ENCODE results near the gene ADARB1. TPM values are rescaled to one million over a fixed set of nuclear protein-coding genes. Genes with fewer than 3 reads are reported as not detected.

Gene ADARB1
- total and polyA plus RNA-seq, 2 experiments from 2014 or later = 4.8 to 14.8 TPM

GRCh38 chr21:45228171-45228641 is 153.8 kb downstream of the ADARB1 start:
- Histone ChIP-seq H3K4me2 (no peak overlapping the region), H3F3A (replicated peaks; ENCODE audit: low read depth) (no peaks in the 10 kb centered on the region), H3K79me2 (replicated peaks; ENCODE audit: insufficient read depth) (no peaks in the 10 kb centered on the region), H3K9me2 (ENCODE audit: insufficient read depth) (no peaks in the 10 kb centered on the region), H3K4me3 (no peak overlapping the region), H3K36me3 (ENCODE audit: insufficient read depth) (no peaks in the 10 kb centered on the region), H2AFZ (no peak overlapping the region), H3K27me3 (ENCODE audit: insufficient read depth) (no peaks in the 10 kb centered on the region), H3K4me1 (ENCODE audit: insufficient read depth) (no peaks in the 10 kb centered on the region), H3K27ac (ENCODE audit: low read depth) (no peak overlapping the region), H4K20me1 (replicated peaks; ENCODE audit: insufficient read depth) (no peaks in the 10 kb centered on the region)
- Mint-ChIP-seq H3K27me3 (ENCODE audit: insufficient read depth, low read depth, poor library complexity) (no peaks in the 10 kb centered on the region), H3K4me3 (no peak overlapping the region), H3K4me1 (no peaks in the 10 kb centered on the region; the same call in 2 of the 3 replicates), H3K27ac (no peak overlapping the region), H3K36me3 (ENCODE audit: low read depth) (no peaks in the 10 kb centered on the region), H3K9me3 (no peaks in the 10 kb centered on the region)
- TF ChIP-seq EZH2 (IDR thresholded peaks at IDR 0.05; ENCODE audit: low read depth, unreplicated experiment) (no peak), ZNF114 (CRISPR knock-in tag; IDR thresholded peaks at IDR 0.05) (no peak), STAT1 (IDR thresholded peaks at IDR 0.05; ENCODE audit: unreplicated experiment) (no peak), ZNF462 (CRISPR knock-in tag; IDR thresholded peaks at IDR 0.05) (no peak), EZH2phosphoT487 (IDR thresholded peaks at IDR 0.05; ENCODE audit: unreplicated experiment) (no peak), JUNB (IDR thresholded peaks at IDR 0.05; ENCODE audit: unreplicated experiment) (no peak), CREB1 (CRISPR knock-in tag; IDR thresholded peaks at IDR 0.05; ENCODE audit: low read depth) (no peak), REST (IDR thresholded peaks at IDR 0.05; ENCODE audit: unreplicated experiment) (no peak), NANOG (IDR thresholded peaks at IDR 0.05; ENCODE audit: borderline replicate concordance) (no peak), CTCF (conservative IDR thresholded peaks at IDR 0.05; ENCODE audit: low read depth in 2 of 2) (no peak), ZNF331 (CRISPR knock-in tag; IDR thresholded peaks at IDR 0.05; ENCODE audit: low read depth) (no peak), POLR2AphosphoS5 (IDR thresholded peaks at IDR 0.05; ENCODE audit: low read depth) (no peak)
- TF ChIP-seq, protein P1, sequence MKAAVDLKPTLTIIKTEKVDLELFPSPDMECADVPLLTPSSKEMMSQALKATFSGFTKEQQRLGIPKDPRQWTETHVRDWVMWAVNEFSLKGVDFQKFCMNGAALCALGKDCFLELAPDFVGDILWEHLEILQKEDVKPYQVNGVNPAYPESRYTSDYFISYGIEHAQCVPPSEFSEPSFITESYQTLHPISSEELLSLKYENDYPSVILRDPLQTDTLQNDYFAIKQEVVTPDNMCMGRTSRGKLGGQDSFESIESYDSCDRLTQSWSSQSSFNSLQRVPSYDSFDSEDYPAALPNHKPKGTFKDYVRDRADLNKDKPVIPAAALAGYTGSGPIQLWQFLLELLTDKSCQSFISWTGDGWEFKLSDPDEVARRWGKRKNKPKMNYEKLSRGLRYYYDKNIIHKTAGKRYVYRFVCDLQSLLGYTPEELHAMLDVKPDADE (IDR thresholded peaks at IDR 0.05) = no peak
- ATAC-seq (no peak), DNase-seq (ENCODE audit: low spot score) (no peak)
